Endodermal cell (in vitro differentiated cells): ENCODE measurements around the gene SLC25A20. TPM values are rescaled to one million over a fixed set of nuclear protein-coding genes. Genes with fewer than 3 reads are reported as not detected.

Experiments
- DNase-seq: peaks from one replicate; pipeline ENCODE4 v3.0.0-alpha.2; 2017
- H3K27ac ChIP-seq: 2 replicates; pipeline ENCODE4 v1.5.1; 2013; ENCODE audit warnings: mild to moderate bottlenecking, low read depth, low read length, moderate library complexity
- H3K27me3 ChIP-seq: 2 replicates; pipeline ENCODE4 v1.6.1; 2013; ENCODE audit warnings: mild to moderate bottlenecking, low read length, moderate library complexity; ENCODE audit not compliant: insufficient read depth, control insufficient read depth, poor library complexity, severe bottlenecking
- H3K36me3 ChIP-seq: 2 replicates; pipeline ENCODE4 v1.7.0; 2013; ENCODE audit warnings: mild to moderate bottlenecking, low read length, moderate library complexity; ENCODE audit not compliant: control insufficient read depth, insufficient read depth
- H3K4me1 ChIP-seq: one replicate; pipeline ENCODE4 v1.7.0; 2013; ENCODE audit warnings: low read length; ENCODE audit not compliant: control insufficient read depth, insufficient read depth
- H3K4me3 ChIP-seq: 2 replicates; pipeline ENCODE4 v1.5.1; 2013; ENCODE audit warnings: mild to moderate bottlenecking, low read length, moderate library complexity
- H3K9ac ChIP-seq: 2 replicates; pipeline ENCODE4 v1.6.1; 2013; ENCODE audit warnings: mild to moderate bottlenecking, low read length, moderate library complexity; ENCODE audit not compliant: poor library complexity, severe bottlenecking; ENCODE audit errors: extremely low read depth
- H3K9me3 ChIP-seq: 2 replicates; pipeline ENCODE4 v1.6.1; 2013; ENCODE audit warnings: mild to moderate bottlenecking, low read length, moderate library complexity; ENCODE audit not compliant: control insufficient read depth
- H3K27ac Mint-ChIP-seq: 2 replicates; pipeline ENCODE4 v1.8.0; 2020; ENCODE audit warnings: mixed read lengths
- H3K27me3 Mint-ChIP-seq: 2 replicates; pipeline ENCODE4 v1.8.0; 2021; ENCODE audit warnings: mild to moderate bottlenecking, mixed read lengths; ENCODE audit not compliant: insufficient read depth
- H3K36me3 Mint-ChIP-seq: 2 replicates; pipeline ENCODE4 v1.8.0; 2020; ENCODE audit warnings: low read depth, mixed read lengths
- H3K4me1 Mint-ChIP-seq: 2 replicates; pipeline ENCODE4 v1.8.0; 2020; ENCODE audit warnings: mixed read lengths
- H3K4me3 Mint-ChIP-seq: 2 replicates; pipeline ENCODE4 v1.8.0; 2020; ENCODE audit warnings: mild to moderate bottlenecking, moderate library complexity, mixed read lengths
- H3K9me3 Mint-ChIP-seq: 2 replicates; pipeline ENCODE4 v1.8.0; 2020; ENCODE audit warnings: mild to moderate bottlenecking, mixed read lengths
- WGBS, 2 experiments: methylation state at CpG; one replicate each; pipeline versions ENCODE4 v1.1.5 to v1.1.7; 2013; ENCODE audit warnings: missing lambda C conversion rate in 2 of 2, mixed read lengths in 1 of 2; ENCODE audit not compliant: insufficient coverage in 1 of 2, insufficient read length in 1 of 2; 5-methylcytosine and 5-hydroxymethylcytosine counted together
- total RNA-seq, 2 donors: library from RNA; stranded (reverse); fragmentation: NEBNext Ultra II Directional in 1 of 2; extraction: Animal tissue kit (Norgen Biotek cat#: 25700) in 1 of 2; gene quantifications; 2 replicates in 1 of 2; 3 replicates in 1 of 2; pipeline ENCODE4 v1.2.1, GENCODE V29; 2021
- TF ChIP-seq, protein P1 (sequence below): fragments of 200-600 bp; sonication (generic); conservative IDR thresholded peaks from 2 replicates; pipeline ENCODE4 v1.5.0; 2021; ENCODE audit warnings: antibody characterized with exemption, mild to moderate bottlenecking

SLC25A20 gene
- total RNA-seq, 2 donors from 2014 or later = 5.0 to 6.7 TPM

DNA sequence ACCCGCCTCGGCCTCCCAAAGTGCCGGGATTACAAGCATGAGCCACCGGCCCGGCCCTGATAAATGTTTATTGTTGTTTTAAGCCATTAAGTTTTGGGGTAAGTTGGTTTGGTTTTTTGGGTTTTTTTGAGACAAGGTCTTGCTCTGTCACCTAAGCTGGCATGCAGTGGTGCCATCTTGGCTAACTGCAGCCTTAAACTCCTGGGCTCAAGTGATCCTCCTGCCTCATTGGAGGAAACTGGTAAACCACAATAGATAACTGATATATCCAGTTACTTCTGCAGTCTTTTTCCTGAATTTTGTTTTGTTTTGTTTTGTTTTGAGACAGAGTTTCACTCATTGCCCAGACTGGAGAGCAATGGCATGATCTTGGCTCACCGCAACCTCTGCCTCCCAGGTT is 4.2 kb downstream of the SLC25A20 start:
- H3K9me3 Mint-ChIP-seq = no peaks in the 10 kb centered on the region
- H3K27me3 ChIP-seq = no peaks in the 10 kb centered on the region
- H3K9ac ChIP-seq = no peak overlapping the region
- TF ChIP-seq, protein P1, sequence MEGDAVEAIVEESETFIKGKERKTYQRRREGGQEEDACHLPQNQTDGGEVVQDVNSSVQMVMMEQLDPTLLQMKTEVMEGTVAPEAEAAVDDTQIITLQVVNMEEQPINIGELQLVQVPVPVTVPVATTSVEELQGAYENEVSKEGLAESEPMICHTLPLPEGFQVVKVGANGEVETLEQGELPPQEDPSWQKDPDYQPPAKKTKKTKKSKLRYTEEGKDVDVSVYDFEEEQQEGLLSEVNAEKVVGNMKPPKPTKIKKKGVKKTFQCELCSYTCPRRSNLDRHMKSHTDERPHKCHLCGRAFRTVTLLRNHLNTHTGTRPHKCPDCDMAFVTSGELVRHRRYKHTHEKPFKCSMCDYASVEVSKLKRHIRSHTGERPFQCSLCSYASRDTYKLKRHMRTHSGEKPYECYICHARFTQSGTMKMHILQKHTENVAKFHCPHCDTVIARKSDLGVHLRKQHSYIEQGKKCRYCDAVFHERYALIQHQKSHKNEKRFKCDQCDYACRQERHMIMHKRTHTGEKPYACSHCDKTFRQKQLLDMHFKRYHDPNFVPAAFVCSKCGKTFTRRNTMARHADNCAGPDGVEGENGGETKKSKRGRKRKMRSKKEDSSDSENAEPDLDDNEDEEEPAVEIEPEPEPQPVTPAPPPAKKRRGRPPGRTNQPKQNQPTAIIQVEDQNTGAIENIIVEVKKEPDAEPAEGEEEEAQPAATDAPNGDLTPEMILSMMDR = no peak
- no peaks in the 10 kb centered on the region for H3K9me3 ChIP-seq
- no peaks in the 10 kb centered on the region for H3K4me1 ChIP-seq
- H3K4me3 Mint-ChIP-seq = no peak overlapping the region
- no peak for DNase-seq
- no peak overlapping the region for H3K27ac Mint-ChIP-seq
- no peak overlapping the region for H3K4me3 ChIP-seq
- no peaks in the 10 kb centered on the region for H3K27me3 Mint-ChIP-seq
- H3K36me3 ChIP-seq = no peaks in the 10 kb centered on the region
- no peaks in the 10 kb centered on the region for H3K36me3 Mint-ChIP-seq
- peaks cover 10% of the 10 kb centered on the region for H3K4me1 Mint-ChIP-seq
- 89 to 98% methylated on average over 5 to 6 of the region's 6 CpGs for WGBS, 2 experiments
- H3K27ac ChIP-seq = no peak overlapping the region

DNA sequence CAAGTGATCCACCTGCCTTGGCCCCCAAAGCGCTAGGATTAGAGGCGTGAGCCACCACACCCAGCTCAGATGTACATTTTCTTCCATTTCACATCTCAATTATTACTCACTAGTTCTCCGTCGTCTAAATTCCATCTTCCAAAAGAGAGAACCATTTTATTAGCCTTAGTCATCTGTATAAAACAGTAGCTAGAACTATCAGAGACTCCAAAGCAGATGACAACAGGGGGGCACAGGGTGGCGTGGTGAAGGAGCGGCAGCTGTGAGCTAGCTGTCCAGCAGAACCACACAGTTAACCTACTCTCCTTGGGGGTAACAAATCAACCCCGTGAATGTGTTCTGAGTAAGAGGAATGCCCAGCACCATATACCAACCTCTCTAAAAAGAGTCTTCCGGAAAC is 7.1 kb downstream of the SLC25A20 start:
- H3K4me1 ChIP-seq = no peaks in the 10 kb centered on the region
- 91 to 94% methylated on average over 5 to 8 of the region's 8 CpGs for WGBS, 2 experiments
- Mint-ChIP-seq H3K4me1 (no peaks in the 10 kb centered on the region), H3K4me3 (no peak overlapping the region), H3K27me3 (no peaks in the 10 kb centered on the region), H3K27ac (no peak overlapping the region), H3K36me3 (no peaks in the 10 kb centered on the region), H3K9me3 (no peaks in the 10 kb centered on the region)
- H3K4me3 ChIP-seq = no peak overlapping the region
- no peak overlapping the region for H3K27ac ChIP-seq
- H3K27me3 ChIP-seq = no peaks in the 10 kb centered on the region
- no peaks in the 10 kb centered on the region for H3K36me3 ChIP-seq
- no peak overlapping the region for H3K9ac ChIP-seq
- DNase-seq = no peak
- no peaks in the 10 kb centered on the region for H3K9me3 ChIP-seq
- TF ChIP-seq, protein P1 = no peak

DNA sequence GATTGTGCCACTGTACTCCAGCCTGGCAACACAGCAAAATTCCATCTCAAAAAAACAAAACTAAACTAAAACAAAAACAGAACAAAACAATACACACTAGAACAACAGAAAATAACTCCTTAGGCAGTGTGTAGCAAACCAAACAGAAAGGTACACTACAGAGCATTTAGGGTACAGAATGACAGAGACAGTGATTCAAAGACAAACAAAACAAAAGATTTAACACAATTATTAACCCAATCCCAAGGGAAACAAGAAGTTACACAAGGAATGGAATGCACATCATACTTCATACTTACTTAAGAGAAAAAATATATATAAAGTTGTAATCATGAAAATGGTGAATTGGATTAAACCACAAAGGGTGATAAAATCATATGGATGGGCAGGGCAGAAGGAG is 12.9 kb downstream of the SLC25A20 start:
- H3K36me3 ChIP-seq = no peaks in the 10 kb centered on the region
- TF ChIP-seq, protein P1 = no peak
- no peak for DNase-seq
- Mint-ChIP-seq H3K27ac (no peak overlapping the region), H3K27me3 (no peaks in the 10 kb centered on the region), H3K4me1 (no peaks in the 10 kb centered on the region), H3K9me3 (no peaks in the 10 kb centered on the region), H3K36me3 (peaks cover 3% of the 10 kb centered on the region), H3K4me3 (no peak overlapping the region)
- H3K4me1 ChIP-seq = no peaks in the 10 kb centered on the region
- H3K4me3 ChIP-seq = no peak overlapping the region
- H3K9me3 ChIP-seq = no peaks in the 10 kb centered on the region
- no peaks in the 10 kb centered on the region for H3K27me3 ChIP-seq
- no peak overlapping the region for H3K27ac ChIP-seq
- H3K9ac ChIP-seq = no peak overlapping the region
